K562 (cell line): ENCODE measurements around the gene KCNT1.

Experiments
- ERF ChIP-seq: fragments of 450-650 bp; formaldehyde crosslinking; IDR thresholded peaks from 2 replicates; pipeline ENCODE4 v1.4.0; 2020; ENCODE audit warnings: mild to moderate bottlenecking, mixed read lengths
- FOXA1 ChIP-seq: fragments of 450-650 bp; IDR thresholded peaks from 2 replicates; pipeline ENCODE4 v1.6.1; 2016; ENCODE audit warnings: mild to moderate bottlenecking, borderline replicate concordance
- FOXM1 ChIP-seq, 2 experiments: fragments of 450-650 bp in 1 of 2; sonication (generic) in 1 of 2; formaldehyde crosslinking in 1 of 2; IDR thresholded peaks; 2 replicates each; pipeline versions ENCODE4 v1.6.1 to v1.9.0; 2017 to 2022; ENCODE audit warnings: low read depth in 2 of 2, mild to moderate bottlenecking in 2 of 2, missing genetic modification reagents in 1 of 2, moderate library complexity in 1 of 2
- HNRNPUL1 ChIP-seq: fragments of 200-400 bp; formaldehyde crosslinking; IDR thresholded peaks from 2 replicates; pipeline ENCODE4 v1.6.1; 2017; ENCODE audit warnings: low read length
- MYC ChIP-seq, 2 experiments: fragments of 250-450 bp in 1 of 2; sonication (Bioruptor Pico) in 1 of 2; IDR thresholded peaks; 2 replicates each; pipeline versions ENCODE4 v1.5.1 to v1.6.1; 2012 to 2021; ENCODE audit warnings: low read depth in 2 of 2, borderline replicate concordance in 1 of 2, improper control_type of control experiment in 1 of 2, low read length in 1 of 2, mild to moderate bottlenecking in 1 of 2, moderate library complexity in 1 of 2
- POLR2AphosphoS5 ChIP-seq: IDR thresholded peaks from 2 replicates; pipeline ENCODE4 v1.6.1; 2011; ENCODE audit warnings: mild to moderate bottlenecking, low read depth, low read length, moderate library complexity; ENCODE audit not compliant: control insufficient read depth, insufficient read depth
- TAF1 ChIP-seq: IDR thresholded peaks from 2 replicates; pipeline ENCODE4 v1.6.1; 2011; ENCODE audit warnings: mild to moderate bottlenecking, low read length, moderate library complexity; ENCODE audit not compliant: insufficient read depth, control insufficient read depth, severe bottlenecking; ENCODE audit errors: extremely low read depth
- ZNF224 ChIP-seq: sonication (generic); formaldehyde crosslinking; IDR thresholded peaks from 2 replicates; pipeline ENCODE4 v1.8.0; 2022; ENCODE audit warnings: mild to moderate bottlenecking, missing genetic modification reagents
- TF ChIP-seq, protein P1 (sequence below): fragments of 450-650 bp; formaldehyde crosslinking; IDR thresholded peaks from 2 replicates; pipeline ENCODE4 v1.4.0; 2022; ENCODE audit warnings: mild to moderate bottlenecking, moderate library complexity

DNA sequence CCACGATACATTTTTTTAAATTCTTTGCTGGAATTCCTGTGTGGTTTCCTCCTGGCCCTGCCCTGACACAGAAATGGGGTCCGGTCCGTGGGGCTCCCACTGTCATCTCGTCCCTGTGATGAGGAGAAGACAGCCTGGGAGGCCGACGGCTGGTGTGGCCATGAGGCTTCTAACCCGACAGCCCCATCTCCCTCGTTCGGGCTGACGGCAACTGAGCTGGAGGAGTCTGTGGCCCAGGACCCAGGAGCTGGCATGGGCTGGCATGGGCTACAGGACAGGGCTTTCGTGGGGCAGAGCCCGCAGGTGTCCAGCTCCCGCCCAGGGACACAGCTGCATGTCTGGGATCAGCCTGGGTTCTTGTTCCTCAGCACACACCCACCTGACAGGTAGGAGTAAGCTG is 25.1 kb upstream of the KCNT1 start:
- no peak for TF ChIP-seq HNRNPUL1
- no peak for TF ChIP-seq ZNF224 (CRISPR knock-in tag)
- no peak for TF ChIP-seq FOXA1
- no peak for TF ChIP-seq ERF
- TF ChIP-seq MYC (IDR thresholded peaks at IDR 0.05; ENCODE audit: low read depth, low read length): no peak
- TF ChIP-seq MYC (CRISPR knock-in tag; IDR thresholded peaks at IDR 0.05; ENCODE audit: borderline replicate concordance, low read depth): no peak
- TF ChIP-seq FOXM1 (IDR thresholded peaks at IDR 0.05; ENCODE audit: low read depth): no peak
- no peak for TF ChIP-seq FOXM1 (CRISPR knock-in tag; IDR thresholded peaks at IDR 0.05; ENCODE audit: low read depth)
- no peak for TF ChIP-seq TAF1
- TF ChIP-seq, protein P1, sequence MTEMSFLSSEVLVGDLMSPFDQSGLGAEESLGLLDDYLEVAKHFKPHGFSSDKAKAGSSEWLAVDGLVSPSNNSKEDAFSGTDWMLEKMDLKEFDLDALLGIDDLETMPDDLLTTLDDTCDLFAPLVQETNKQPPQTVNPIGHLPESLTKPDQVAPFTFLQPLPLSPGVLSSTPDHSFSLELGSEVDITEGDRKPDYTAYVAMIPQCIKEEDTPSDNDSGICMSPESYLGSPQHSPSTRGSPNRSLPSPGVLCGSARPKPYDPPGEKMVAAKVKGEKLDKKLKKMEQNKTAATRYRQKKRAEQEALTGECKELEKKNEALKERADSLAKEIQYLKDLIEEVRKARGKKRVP (CRISPR knock-in tag): no peak
- no peak for TF ChIP-seq POLR2AphosphoS5
